C1 segment of cervical spinal cord (tissue), 14 donors: ENCODE data around the gene AMOTL1.
A peak's percentile ranks its signal among the peaks of the same experiment; 100 is the strongest.

Experiments used
- DNase-seq, 14 donors: peaks; one replicate each; lab custom pipeline; 2025; lab: John Stamatoyannopoulos, UW

Gene AMOTL1

DNA sequence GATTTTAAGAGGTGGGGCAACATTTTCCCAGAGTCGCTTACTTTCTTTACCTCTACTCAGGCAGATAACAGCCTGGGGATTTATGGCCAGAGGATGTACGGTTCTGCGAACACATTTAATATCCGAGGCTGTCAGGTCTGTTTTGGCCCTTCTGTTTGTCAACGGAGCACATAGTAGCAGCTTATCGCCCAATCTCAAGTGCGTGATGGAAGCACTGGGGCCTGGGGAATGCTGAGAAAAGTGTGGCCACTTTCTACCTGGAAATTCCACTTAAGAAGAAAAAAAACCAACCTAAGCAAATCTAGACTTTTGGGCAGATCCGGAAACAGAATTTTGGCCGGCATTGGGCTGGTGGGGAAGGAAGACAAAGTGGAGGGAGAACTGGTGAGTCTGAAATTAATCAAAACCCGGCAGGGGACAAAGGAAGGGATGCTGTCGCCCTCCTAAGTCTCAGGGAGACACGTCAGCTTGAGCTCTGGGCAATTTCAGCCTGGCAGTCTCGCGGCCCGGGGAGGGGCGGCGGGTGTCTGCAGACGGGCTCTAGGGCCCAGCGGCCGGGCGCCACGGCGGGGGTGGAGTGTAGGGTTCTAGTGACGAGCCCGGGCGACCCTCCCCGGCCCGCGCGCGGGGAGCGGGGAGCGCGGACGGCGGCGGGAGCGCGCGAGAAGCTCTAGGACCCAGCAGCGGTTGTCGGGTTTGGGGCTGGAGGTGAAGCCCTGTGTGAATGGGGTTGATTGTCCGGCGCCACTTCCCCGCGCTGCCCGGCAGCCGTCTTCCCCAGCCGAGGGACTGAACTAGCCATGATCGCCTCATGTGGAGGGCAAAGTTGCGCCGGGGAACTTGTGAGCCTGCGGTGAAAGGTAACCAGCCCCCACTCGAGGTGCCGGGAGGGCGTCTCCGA lies at the start of gene AMOTL1:
Gene AMOTL1, plus strand, starts transcription at position 656 of the 901 bp plus-strand sequence. Its CDS starts 156 bp downstream, at position 812.
- peak; percentile 13 to 87 (median 70) for DNase-seq

DNA sequence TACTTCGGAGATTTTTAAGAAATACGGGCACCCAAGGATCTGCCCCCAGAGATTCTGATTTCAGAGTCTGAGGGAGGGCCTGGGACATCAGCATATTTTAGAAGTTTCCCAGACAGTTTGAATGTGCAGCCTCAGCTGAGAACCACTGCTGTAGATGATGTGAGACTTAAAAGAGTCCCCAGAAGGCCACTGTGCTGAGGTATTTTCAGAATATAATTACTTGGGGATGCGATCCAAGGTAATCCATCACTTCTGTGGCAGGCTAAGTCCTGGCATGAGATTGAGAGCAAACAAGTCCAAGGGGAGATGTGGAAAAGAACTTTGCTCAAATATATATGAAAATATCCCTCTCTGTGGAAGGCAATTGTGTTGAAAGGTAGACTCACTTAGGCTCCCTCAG lies 48.3 kb upstream of the AMOTL1 start:
- DNase-seq = no peak

GRCh38 chr11:94721565-94722292 lies 46.4 kb upstream of the AMOTL1 start:
- no peak for DNase-seq

GRCh38 chr11:94722735-94723134 lies 45.4 kb upstream of the AMOTL1 start:
- no peak for DNase-seq

DNA sequence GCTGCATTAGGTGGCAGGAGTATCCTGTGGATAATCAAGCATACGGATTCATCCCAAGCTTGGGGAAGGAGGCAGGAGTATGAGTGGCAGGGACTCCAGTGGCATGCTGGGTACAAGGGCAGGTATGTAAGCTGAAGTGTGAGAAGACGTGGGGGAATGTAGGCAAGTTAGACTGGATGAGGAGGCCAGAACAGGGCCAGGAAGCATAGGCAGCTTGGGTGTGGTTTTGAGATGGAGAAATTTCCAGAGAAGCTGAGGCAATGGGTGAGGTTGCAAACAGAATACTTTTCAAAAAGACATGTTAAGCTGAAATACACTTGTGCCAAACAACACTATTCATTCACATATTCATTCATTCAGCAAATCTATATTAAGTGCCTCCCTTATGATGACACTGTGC lies 43.1 kb upstream of the AMOTL1 start:
- no peak for DNase-seq

GRCh38 chr11:94727819-94728218 lies 40.3 kb upstream of the AMOTL1 start:
- no peak for DNase-seq

- DNase-seq = no peak
These were observed 39.6 kb upstream of the AMOTL1 start for GRCh38 chr11:94728541-94728940.

DNA sequence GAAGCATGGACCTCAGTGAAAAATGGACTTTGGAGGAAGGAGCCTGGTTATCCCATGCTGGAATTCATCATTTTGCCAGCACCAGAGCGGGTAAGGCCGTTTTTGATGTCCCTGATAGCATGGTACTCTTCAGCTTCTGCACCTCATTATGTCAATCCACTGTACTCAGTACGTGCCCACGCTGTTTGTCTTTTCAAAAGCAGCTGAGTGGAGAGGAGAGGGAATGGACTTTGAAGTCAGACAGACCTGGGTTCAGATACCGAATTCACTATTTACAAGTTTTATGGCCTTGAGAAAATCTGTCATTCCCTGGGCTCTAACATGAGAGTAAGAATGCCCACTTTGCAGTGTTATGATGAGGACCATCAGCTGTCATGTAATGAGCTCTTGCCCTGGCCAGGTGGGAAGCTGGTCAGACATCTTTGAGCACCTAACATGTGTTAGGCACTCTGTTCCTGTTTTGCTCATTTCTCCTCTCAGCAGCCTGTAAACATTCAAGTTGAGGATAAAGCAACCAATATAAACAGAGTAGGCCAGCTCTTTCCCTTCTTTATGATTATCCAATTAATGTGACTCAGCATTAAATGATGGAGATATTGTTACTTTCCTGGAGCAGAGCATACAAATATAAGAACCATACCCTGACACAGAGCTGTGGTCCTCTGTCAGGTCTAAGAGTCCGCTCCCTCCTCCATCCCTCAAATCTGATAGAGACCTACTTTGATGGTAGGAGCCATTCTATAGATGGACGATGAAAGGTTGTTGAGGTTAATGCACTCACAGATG lies 39.0 kb upstream of the AMOTL1 start:
- DNase-seq = no peak

DNA sequence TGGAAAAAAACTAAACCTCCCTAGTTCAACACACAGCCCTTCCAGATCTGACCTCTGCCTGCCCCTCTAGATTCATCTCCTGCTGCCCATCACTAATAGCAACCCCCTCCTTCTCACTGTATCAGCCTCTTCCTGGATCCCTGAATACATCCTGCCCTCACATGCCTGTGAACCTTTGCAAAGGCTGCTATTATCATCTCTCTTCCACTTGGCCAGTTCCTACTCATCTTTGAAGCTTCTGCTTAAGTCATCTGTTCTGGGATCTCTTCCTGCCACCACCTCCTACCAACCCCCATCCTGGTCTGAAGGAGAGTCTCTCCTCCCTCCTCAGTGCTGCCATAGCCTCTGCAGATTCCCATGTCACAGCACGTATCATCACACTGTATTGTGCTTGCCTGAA lies 38.0 kb upstream of the AMOTL1 start:
- no peak for DNase-seq

DNA sequence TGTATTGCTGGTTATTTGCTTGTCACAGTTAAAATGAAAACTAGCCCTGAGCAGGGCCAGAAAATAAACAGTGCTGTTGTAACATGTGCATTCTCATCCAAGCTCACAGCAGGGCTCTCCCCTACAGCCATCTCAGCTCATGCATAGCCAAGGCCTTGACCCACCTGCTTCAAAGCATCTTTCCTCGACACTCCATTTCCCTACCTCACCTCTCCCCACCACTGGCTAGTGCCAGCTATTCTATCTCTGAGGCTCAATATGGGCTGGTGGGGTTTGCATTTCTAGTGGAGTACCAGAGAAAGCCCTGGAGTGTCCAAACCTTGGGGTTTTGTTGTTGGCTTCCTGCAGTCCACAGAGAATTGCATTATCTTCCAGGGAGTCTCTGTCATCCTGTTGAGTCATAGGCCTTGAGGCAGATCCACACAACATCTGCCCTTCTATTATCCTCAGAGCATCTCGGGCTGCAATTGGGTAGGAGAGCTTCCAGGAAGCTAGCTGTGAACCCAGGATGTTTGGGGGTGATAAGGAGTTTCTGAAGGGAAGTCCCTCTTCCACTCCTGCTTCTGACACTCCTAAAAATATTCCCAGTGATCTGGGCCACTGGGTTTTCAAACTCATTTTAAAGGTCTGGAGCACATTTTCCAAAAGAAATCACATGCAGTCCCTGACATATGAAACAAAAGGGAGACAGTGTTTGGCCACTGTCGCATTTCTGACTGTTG lies 36.1 kb upstream of the AMOTL1 start:
- no peak for DNase-seq

GRCh38 chr11:94732617-94733281 lies 35.4 kb upstream of the AMOTL1 start:
- no peak for DNase-seq

GRCh38 chr11:94734563-94735275 lies 33.4 kb upstream of the AMOTL1 start:
- no peak for DNase-seq

- no peak for DNase-seq
These were observed 32.2 kb upstream of the AMOTL1 start for GRCh38 chr11:94735907-94736306.

- DNase-seq = no peak
These were observed 31.0 kb upstream of the AMOTL1 start for GRCh38 chr11:94737171-94737611.

GRCh38 chr11:94738746-94739145 lies 29.4 kb upstream of the AMOTL1 start:
- DNase-seq = no peak

GRCh38 chr11:94739331-94739730 lies 28.8 kb upstream of the AMOTL1 start:
- DNase-seq = no peak

DNA sequence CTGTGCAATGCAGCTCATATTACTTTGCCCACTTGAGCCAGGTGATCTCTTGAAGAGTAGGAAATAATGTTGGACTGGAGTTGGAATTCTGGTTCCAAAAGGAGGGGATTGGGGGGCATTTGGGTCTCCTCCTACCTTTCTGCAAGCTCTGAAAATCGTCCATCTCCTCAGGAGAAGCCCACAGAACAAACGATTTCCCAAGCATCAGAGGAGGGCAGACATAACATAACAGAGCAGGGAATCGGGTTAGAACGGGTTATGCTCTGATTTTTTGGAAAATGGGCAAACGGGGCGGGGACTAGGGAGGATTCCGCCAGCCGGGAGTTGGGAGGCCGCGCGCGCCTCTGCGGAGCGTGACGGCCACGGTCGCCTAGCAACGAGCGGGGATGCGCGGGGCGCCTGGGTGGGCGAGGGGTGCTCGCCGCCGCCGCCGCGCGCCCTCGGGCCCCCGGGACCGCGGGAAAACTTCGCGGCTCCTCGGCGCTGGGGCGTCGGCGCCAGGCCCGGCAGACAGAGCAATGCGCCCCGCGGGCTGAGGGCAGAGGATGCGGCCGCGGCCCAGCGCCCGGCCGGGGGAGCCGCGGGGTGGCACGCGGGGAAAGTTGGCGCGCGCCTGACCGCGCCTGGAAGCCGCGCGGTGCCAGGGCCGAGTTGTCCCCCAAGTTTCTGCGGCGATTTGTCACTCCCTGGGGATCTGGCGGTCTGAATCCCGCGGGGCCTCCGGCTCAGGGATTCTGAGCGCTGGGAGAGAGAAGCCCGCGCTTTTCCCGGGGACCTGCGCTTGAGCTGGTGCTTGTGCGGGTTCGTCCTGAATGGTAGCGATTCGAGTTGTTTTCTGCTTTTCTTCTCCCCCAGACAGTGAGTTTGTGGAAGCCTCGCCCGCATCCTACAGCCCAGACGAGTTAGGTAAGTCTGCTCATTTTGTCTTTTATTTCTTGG lies 27.8 kb upstream of the AMOTL1 start:
- peak in 7 of 14 donors; percentile 7 to 48 (median 23) for DNase-seq

DNA sequence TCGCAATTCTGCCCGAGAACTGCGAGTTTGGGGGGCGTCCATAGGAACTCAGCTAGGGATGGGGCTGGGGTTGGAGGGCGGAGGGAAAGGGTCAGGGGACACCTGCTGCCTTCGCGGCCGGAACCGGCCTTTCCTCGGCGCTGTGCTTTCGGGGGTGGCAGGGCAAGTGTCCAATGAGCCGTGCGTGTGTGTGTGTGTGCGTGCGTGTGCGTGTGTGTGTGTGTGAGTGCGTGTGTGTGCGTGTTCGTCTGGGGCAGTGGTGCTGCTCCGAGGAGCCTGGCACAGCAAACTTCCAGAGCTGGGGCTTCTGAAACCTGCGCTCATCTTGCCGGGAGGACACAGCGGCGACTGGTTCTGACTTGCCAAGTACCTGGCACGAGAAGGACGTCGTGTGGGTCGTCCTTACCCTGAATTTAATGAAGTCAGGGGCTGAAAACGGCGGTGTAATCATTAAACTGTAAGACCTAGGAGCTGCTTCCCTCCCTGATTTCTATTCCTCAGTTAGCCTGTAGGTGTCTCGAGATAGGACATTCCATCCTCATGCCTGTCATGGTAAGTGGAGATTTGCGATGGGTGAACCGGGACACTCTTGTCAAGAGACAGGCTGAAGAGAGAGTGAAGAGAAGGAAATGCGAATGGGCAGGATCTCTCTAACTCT lies 27.0 kb upstream of the AMOTL1 start:
- DNase-seq = peak in 4 of 14 donors; percentile 19 to 64 (median 39)
